ENCODE results near the gene KLK3.

The KLK3 gene

DNA sequence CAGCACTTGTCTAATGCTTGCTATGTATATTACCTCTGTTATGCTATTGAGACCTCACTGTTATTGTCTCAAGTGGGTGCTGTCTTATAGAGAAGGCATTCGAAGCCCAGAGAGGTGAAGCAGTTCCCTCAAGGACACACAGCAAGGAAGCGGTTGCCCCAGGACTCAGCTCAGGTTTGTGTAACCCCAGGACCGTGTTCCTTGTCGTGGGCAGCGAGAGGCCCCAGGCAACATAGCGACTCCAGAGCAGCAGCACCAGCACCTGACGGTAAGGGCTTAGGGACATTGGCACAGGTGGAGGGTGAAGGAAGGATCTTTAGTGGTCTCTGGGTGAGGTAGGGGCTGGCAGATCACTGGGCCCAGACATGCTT, 23.7 kb upstream of the KLK3 start:
- no peak for DNase-seq

GRCh38 chr19:50832666-50833065, 22.0 kb upstream of the KLK3 start:
- DNase-seq = no peak

DNA sequence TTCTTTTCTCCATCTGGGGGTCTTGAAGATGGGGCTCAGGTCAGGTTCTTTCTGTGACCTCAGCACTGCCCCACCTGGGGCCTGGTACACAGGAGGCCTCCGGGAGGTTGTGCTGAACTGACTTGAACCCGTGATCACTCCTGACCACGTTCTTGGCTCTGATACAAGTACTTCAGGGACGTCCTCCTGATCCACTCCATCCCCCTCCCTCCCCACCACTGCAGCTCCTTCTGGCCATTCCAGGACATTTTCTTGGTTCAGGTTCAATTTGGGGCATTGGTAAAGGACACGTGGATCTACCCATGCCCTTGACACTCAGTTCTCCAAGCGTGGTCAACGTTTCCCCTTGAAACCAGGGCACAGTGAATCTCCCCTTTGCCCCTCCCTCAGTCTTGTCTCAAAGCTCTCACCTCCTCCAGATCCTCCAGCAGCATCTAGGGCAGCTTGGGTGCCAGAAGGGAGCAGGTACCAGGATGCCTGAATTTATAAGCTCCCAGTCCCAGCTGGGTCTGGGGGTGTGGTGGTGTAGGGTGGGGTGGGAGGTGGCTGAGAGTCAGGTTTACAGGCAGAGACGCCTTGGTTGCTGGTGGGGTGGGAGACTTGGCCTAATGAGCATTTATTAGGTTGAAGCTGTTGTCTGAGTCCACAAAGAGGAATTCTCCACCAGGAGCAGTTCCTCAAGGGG, 21.5 kb upstream of the KLK3 start, which contains the start of gene KLK15:
Gene KLK15 (minus strand): TSS at position 458 of the 685 bp plus-strand sequence. CDS start 2,082 bp downstream, outside the sequence.
- no peak for DNase-seq

DNA sequence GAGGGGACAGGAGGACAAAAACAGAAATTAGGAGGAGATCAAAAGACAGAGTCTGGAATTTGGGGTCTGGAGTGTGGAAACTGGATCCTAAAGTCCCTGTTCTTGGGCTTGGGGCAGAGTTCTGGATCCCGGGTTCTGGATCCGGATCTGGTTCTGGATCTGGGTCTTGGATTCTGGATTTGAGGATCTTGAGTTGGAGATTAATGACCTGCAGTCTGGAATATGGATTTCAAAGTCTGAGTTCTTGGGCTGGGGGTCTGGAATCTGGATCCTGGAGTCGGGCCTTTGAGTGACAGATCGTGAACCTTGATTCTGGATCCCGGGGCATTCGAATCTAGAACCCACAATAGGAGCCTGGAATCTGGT, 20.9 kb upstream of the KLK3 start:
- no peak for DNase-seq

- peak in 1 of 58 donors; percentile 38 for DNase-seq
These were observed 19.5 kb upstream of the KLK3 start for GRCh38 chr19:50835103-50835784.

- DNase-seq = peak in 45 of 58 donors; percentile 1 to 65 (median 20)
These were observed 18.8 kb upstream of the KLK3 start for GRCh38 chr19:50835785-50836542.

- DNase-seq = peak in 1 of 58 donors; percentile 53
These were observed 18.0 kb upstream of the KLK3 start for GRCh38 chr19:50836543-50837195.

DNA sequence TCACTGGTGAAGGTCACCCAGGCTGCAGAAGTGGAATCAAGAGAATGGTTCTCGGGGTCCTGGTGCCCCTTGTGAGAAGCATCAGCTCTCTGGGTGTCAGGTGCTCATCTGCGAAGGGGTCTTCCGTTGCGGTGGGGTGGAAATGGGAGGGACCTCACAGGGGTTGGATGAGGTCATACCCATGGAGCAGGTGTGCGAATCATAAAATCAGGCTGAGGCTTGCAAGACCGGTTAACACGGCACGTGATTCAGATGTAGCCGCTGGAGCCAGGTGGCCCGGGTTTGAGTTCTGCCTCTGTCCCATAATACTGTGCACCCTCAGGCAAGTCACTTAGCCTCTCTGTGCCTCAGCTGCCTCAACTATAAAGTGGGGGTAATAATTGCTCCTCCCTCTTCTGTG, 17.4 kb upstream of the KLK3 start:
- DNase-seq = no peak

DNA sequence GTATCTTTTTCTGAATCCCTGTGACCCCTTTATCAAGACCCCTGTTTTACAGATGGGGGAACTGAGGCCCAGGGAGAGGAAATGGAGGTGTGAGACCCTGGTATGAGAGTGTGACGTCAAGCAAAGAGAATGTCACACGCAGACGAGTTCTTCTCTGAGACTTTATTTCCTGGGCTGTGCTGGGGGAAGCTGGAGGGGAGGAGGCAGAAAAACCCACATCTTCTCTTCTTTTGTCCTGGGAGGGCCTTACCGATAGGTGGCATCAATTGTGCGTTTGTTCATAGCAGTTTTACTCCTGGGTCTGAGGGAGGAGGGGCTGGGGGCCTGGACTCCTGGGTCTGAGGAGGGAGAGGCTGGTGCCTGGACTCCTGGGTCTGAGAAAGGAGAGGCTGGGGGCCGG, 16.5 kb upstream of the KLK3 start:
- DNase-seq = no peak

DNA sequence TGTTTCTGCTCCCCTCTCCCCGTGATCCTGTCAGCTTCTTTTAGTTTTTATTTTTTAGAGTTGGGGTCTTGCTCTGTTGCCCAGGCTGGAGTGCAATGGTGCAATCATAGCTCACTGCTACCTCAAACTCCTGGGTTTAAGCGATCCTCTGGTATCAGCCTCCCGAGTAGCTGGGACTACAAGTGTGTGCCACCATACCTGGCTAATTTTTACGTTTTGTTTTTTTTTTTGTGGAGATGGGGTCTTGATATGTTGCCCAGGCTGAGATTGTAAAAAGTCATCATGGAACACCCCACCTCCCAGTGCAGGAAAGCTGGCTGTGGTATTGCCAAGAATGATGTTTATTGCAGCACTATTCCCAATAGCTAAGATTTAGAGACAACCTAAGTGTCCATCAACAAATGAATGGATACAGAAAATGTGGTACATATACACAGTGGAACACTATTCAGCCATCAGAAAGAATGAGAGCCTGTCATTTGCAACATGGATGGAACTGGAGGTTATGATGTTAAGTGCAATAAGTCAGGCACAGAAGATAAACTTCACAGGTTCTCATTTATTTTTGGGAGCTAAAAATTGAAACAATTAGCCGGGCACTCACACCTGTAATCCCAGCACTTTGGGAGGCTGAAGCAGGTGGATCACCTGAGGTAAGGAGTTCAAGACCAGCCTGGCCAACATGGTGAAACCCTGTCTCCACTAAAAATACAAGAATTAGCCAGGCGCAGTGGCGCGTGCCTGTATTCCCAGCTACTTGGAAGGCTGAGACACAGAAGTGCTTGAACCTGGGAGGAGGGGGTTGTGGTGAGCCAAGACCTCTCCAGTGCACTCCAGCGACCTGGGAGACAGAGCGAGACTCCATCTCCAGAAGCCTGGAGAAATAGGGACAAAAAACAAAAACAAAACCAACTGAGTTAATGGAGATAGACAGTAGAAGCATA, 14.7 kb upstream of the KLK3 start:
- DNase-seq = no peak

DNA sequence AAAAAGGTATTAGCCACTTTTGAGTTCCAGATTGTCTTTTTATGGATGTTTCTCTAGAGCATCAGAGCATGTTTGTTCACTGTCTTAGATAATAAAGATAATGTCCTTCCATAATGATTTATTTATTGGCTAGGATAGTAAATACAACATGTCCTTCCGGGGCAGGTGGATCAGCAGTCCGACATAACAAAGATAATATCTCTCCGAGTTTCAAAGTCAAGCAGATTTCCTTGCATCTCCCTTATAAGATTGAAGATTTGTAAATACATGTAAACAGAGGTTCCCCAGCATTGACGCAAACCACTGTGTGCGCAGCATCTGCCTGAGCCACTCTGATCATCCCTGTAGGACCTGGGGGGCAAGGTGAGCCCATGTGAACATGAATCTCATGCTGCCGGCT, 12.6 kb upstream of the KLK3 start:
- no peak for DNase-seq

- DNase-seq = no peak
These were observed 11.5 kb upstream of the KLK3 start for GRCh38 chr19:50843205-50843604.

GRCh38 chr19:50843701-50844221, 11.0 kb upstream of the KLK3 start:
- DNase-seq = no peak

GRCh38 chr19:50844296-50844935, 10.3 kb upstream of the KLK3 start:
- DNase-seq = no peak

- DNase-seq = no peak
These were observed 4.0 kb upstream of the KLK3 start for GRCh38 chr19:50850738-50851137.

GRCh38 chr19:50851620-50852019, 3.1 kb upstream of the KLK3 start:
- DNase-seq = no peak

- no peak for DNase-seq
These were observed 2.7 kb downstream of the KLK3 start for GRCh38 chr19:50857366-50857765.

- no peak for DNase-seq
These were observed 4.2 kb downstream of the KLK3 start for GRCh38 chr19:50858886-50859285.

- no peak for DNase-seq
These were observed 5.1 kb downstream of the KLK3 start for GRCh38 chr19:50859849-50860248.

- DNase-seq = no peak
These were observed 6.3 kb downstream of the KLK3 start for GRCh38 chr19:50861010-50861409.

All from anterior cingulate cortex (tissue), 58 donors.